K562 (cell line): Measurements from ENCODE around the gene SPTBN4. TPM values are rescaled to one million over a fixed set of nuclear protein-coding genes. Genes with fewer than 3 reads are reported as not detected.
A peak's percentile ranks its signal among the peaks of the same experiment; 100 is the strongest.

Source experiments
- DPF2 ChIP-seq: fragments of 450-650 bp; IDR thresholded peaks from 2 replicates; pipeline ENCODE4 v1.6.1; 2016
- EGR1 ChIP-seq: fragments of 450-650 bp; conservative IDR thresholded peaks from 2 replicates; pipeline ENCODE4 v1.6.1; 2017; ENCODE audit warnings: mild to moderate bottlenecking
- MITF ChIP-seq: IDR thresholded peaks from 2 replicates; pipeline ENCODE4 v1.6.1; 2014; ENCODE audit warnings: antibody characterized with exemption
- RB1 ChIP-seq: fragments of 450-650 bp; IDR thresholded peaks from 2 replicates; pipeline ENCODE4 v1.6.1; 2017; ENCODE audit warnings: low read depth, mild to moderate bottlenecking
- SREBF1 ChIP-seq: fragments of 150-350 bp; IDR thresholded peaks from 2 replicates; pipeline ENCODE4 v1.6.1; 2014; ENCODE audit warnings: antibody characterized with exemption, low read depth, low read length, borderline replicate concordance
- TBL1XR1 ChIP-seq, 2 experiments: IDR thresholded peaks; 2 replicates each; pipeline ENCODE4 v1.6.1; 2012; ENCODE audit warnings: improper control_type of control experiment in 2 of 2, low read length in 2 of 2, mild to moderate bottlenecking in 1 of 2
- THAP7 ChIP-seq: fragments of 250-450 bp; sonication (Bioruptor Pico); IDR thresholded peaks from 2 replicates; pipeline ENCODE4 v1.5.0; 2021
- VEZF1 ChIP-seq: fragments of 200-800 bp; sonication (Bioruptor generic); IDR thresholded peaks from 2 replicates; pipeline ENCODE4 v1.6.1; 2017; ENCODE audit warnings: missing genetic modification characterization, missing compliant biosample characterization
- ZBTB7A ChIP-seq: IDR thresholded peaks from 2 replicates; pipeline ENCODE4 v1.6.1; 2011; ENCODE audit warnings: low read depth, mild to moderate bottlenecking, low read length, moderate library complexity, borderline replicate concordance; ENCODE audit not compliant: control insufficient read depth
- ZNF217 ChIP-seq: sonication (generic); formaldehyde crosslinking; IDR thresholded peaks from 2 replicates; pipeline ENCODE4 v1.8.0; 2022; ENCODE audit warnings: mild to moderate bottlenecking, missing genetic modification reagents
- ZNF232 ChIP-seq: sonication (generic); formaldehyde crosslinking; IDR thresholded peaks from 2 replicates; pipeline ENCODE4 v1.8.0; 2022; ENCODE audit warnings: mild to moderate bottlenecking, missing genetic modification reagents
- ZNF589 ChIP-seq: fragments of 200-800 bp; sonication (Bioruptor generic); IDR thresholded peaks from 2 replicates; pipeline ENCODE4 v1.6.1; 2016; ENCODE audit warnings: low read depth, missing genetic modification characterization, missing compliant biosample characterization
- polyA plus RNA-seq, 8 experiments: library from polyadenylated mRNA; depleted of rRNA in 4 of 8; stranded (reverse) in 5 of 8; unstranded in 3 of 8; fragments of >200 nt; fragmentation: Nextera tagmentation in 2 of 8; fragmentation: Illumina TruSeq in 1 of 8; extraction: Ambion mirVana in 2 of 8; extraction: Trizol in 1 of 8; gene quantifications; 2 replicates each; pipeline versions ENCODE4 v1.2.1 to v1.2.3, GENCODE V29; 2011 to 2014; ENCODE audit warnings: inconsistent platforms in 1 of 8, missing spikeins in 1 of 8
- total RNA-seq, 7 experiments: library from RNA; depleted of rRNA in 6 of 7; stranded (reverse); fragments of >200 nt in 6 of 7; fragmentation: Illumina TruSeq in 2 of 7; extraction: Trizol in 2 of 7; gene quantifications; 2 replicates each; pipeline versions ENCODE4 v1.2.1 to v1.2.3, GENCODE V29; 2011 to 2021; ENCODE audit warnings: low replicate concordance in 1 of 7

The SPTBN4 gene
- total and polyA plus RNA-seq, 9 of the 15 experiments (the other 6 are each of a cell fraction or from before 2014, with no cell fraction given) = 0.01 to 1.5 (median 0.86) TPM

DNA sequence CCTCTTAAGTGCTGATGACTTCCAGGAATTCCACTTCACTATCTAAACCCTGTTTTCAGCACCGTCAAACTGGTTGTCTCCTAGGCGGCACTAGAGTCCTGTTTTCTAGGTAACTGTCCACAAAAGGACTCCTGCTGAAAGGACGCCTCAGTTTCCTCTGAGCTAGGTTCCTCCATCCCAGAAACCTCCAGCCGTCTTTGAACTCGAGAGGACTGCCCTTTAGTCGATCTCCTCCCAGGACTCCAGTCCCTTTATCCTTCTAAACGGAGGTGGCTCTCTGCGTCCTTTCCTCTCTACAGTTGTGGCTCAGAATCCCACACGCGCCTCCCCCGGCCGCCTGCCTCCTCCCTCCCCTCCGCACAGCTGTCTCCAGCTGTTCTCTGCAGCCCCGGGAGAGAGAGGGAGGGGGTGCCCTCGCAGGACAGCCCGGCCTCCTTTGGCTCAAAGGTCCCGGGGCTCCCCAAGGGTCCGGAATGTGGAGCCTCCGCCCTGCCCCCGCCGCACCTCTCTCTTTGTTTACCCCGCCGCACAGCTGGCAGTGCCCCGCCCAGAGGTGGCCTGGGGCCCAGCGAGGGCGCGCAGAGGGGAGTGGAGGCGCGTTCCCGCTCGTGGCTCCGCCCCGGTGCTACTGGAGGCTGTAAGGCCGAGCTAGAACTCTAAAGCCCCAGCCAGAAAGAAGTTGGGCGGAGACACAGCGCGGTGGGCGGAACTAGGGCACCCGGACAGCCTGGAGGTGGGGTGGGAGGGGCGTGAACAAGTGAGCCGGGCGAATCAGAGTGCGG is 136.8 kb downstream of the SPTBN4 start (continued):
- TF ChIP-seq ZNF232 (CRISPR knock-in tag) = no peak
- no peak; the same call in 1 of the 2 replicates for TF ChIP-seq ZNF589
- TF ChIP-seq ZNF217 = no peak
- peak; percentile 30; the same call in 1 of the 2 replicates for TF ChIP-seq THAP7
- TF ChIP-seq DPF2 = peak; percentile 14; the same call in 1 of the 2 replicates
- TF ChIP-seq RB1 = peak; percentile 67; the same call in 1 of the 2 replicates
- no peak for TF ChIP-seq SREBF1
- peak; percentile 42 for TF ChIP-seq EGR1
- no peak for TF ChIP-seq TBL1XR1 (IDR thresholded peaks at IDR 0.05; ENCODE audit: low read length in 2 of 2)
- no peak for TF ChIP-seq MITF
- peak; percentile 33; the same call in 1 of the 2 replicates for TF ChIP-seq ZBTB7A
- peak; percentile 98 for TF ChIP-seq VEZF1 (CRISPR knock-in tag)
